WTC11 (cell line): ENCODE results near the gene GARIN1A. TPM values are rescaled to one million over a fixed set of nuclear protein-coding genes. Genes with fewer than 3 reads are reported as not detected.
"Not testable (repeated sequence)": the region's sequence is repeated elsewhere in the genome, so short reads cannot be mapped to it uniquely, and the experiment has no call there.

Source experiments
- ATAC-seq: fragments of 200-7000 bp; cut with Tn5 transposase; 2 replicates; pipeline ENCODE4 v1.10.0; 2021; ENCODE audit warnings: mild to moderate bottlenecking, moderate library complexity
- CTCF ChIA-PET: fragments of 300-600 bp; sonication (Branson Sonifier 250); formaldehyde crosslinking; loops from one replicate; lab custom pipeline; 2021; ENCODE audit warnings: antibody characterized with exemption; lab: Charles Lee
- POLR2A ChIA-PET: fragments of 350-600 bp; sonication (Branson Sonifier 250); formaldehyde crosslinking; loops from one replicate; lab custom pipeline; 2021; ENCODE audit warnings: antibody characterized with exemption; lab: Charles Lee
- DNase-seq: peaks from one replicate; pipeline ENCODE4 v3.0.0; 2021; ENCODE audit warnings: low spot score
- H3K27ac Mint-ChIP-seq: 2 replicates; pipeline ENCODE4 v1.8.0; 2021; ENCODE audit warnings: mixed read lengths
- H3K27me3 Mint-ChIP-seq: 2 replicates; pipeline ENCODE4 v1.8.0; 2021; ENCODE audit warnings: low read depth, mild to moderate bottlenecking, moderate library complexity, mixed read lengths
- H3K36me3 Mint-ChIP-seq: 2 replicates; pipeline ENCODE4 v1.8.0; 2021; ENCODE audit warnings: mixed read lengths
- H3K4me1 Mint-ChIP-seq: 2 replicates; pipeline ENCODE4 v1.8.0; 2022; ENCODE audit warnings: mixed read lengths
- H3K4me3 Mint-ChIP-seq: 2 replicates; pipeline ENCODE4 v1.8.0; 2021; ENCODE audit warnings: mild to moderate bottlenecking, moderate library complexity, mixed read lengths
- H3K9me3 Mint-ChIP-seq: 2 replicates; pipeline ENCODE4 v1.8.0; 2021; ENCODE audit warnings: mixed read lengths
- ESRRA ChIP-seq: sonication (generic); formaldehyde crosslinking; IDR thresholded peaks from 2 replicates; pipeline ENCODE4 v1.8.1; 2022; ENCODE audit warnings: mild to moderate bottlenecking, missing genetic modification reagents, borderline replicate concordance
- NFYB ChIP-seq: sonication (generic); formaldehyde crosslinking; conservative IDR thresholded peaks from 2 replicates; pipeline ENCODE4 v1.8.0; 2022; ENCODE audit warnings: low read depth, missing genetic modification reagents
- ZNF416 ChIP-seq: fragments of 250-450 bp; sonication (Bioruptor Pico); IDR thresholded peaks from 2 replicates; pipeline ENCODE4 v1.9.0; 2021; ENCODE audit warnings: mild to moderate bottlenecking, inconsistent platforms
- ZNF671 ChIP-seq: fragments of 250-450 bp; sonication (Bioruptor Pico); IDR thresholded peaks from 2 replicates; pipeline ENCODE4 v1.8.0; 2021; ENCODE audit warnings: mild to moderate bottlenecking
- total RNA-seq: library from RNA; stranded (reverse); gene quantifications from 3 replicates; pipeline ENCODE4 v1.2.3, GENCODE V29; 2021
- TF ChIP-seq, protein P1 (sequence below): sonication (generic); formaldehyde crosslinking; IDR thresholded peaks from 2 replicates; pipeline ENCODE4 v1.8.1; 2023; ENCODE audit warnings: mild to moderate bottlenecking, moderate library complexity, missing genetic modification reagents
- TF ChIP-seq, protein P2 (sequence below): sonication (generic); formaldehyde crosslinking; IDR thresholded peaks from 2 replicates; pipeline ENCODE4 v1.8.0; 2023; ENCODE audit warnings: mild to moderate bottlenecking, missing genetic modification reagents
- TF ChIP-seq, protein P3 (sequence below): sonication (generic); formaldehyde crosslinking; IDR thresholded peaks from 2 replicates; pipeline ENCODE4 v1.8.0; 2022; ENCODE audit warnings: missing genetic modification reagents
- TF ChIP-seq, protein P4 (sequence below): sonication (generic); formaldehyde crosslinking; IDR thresholded peaks from 2 replicates; pipeline ENCODE4 v1.8.1; 2022; ENCODE audit warnings: missing genetic modification reagents, borderline replicate concordance
- TF ChIP-seq, protein P5 (sequence below): sonication (generic); formaldehyde crosslinking; IDR thresholded peaks from 2 replicates; pipeline ENCODE4 v1.8.1; 2023; ENCODE audit warnings: mild to moderate bottlenecking, missing genetic modification reagents

The GARIN1A gene
- total RNA-seq, 1 experiment from 2014 or later = 0.15 TPM

DNA sequence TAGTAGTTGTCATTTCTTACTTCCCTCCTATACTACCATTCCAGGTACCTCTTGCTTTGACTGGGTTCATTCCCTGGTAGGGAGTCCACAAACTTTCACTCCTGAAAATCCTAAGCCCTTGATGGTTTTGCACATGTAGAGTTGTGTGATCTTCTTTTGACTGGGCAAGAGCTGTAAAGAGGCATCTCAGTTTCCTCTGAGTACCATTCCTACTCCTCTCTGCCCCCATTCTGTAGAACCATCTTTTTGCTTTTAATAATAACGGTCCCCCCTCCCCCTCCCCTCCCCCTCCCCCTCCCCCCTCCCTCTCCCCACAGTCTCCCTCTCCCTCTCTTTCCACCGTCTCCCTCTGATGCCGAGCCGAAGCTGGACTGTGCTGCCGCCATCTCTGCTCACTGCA, 16.4 kb downstream of the GARIN1A start (continued):
- TF ChIP-seq, protein P1, sequence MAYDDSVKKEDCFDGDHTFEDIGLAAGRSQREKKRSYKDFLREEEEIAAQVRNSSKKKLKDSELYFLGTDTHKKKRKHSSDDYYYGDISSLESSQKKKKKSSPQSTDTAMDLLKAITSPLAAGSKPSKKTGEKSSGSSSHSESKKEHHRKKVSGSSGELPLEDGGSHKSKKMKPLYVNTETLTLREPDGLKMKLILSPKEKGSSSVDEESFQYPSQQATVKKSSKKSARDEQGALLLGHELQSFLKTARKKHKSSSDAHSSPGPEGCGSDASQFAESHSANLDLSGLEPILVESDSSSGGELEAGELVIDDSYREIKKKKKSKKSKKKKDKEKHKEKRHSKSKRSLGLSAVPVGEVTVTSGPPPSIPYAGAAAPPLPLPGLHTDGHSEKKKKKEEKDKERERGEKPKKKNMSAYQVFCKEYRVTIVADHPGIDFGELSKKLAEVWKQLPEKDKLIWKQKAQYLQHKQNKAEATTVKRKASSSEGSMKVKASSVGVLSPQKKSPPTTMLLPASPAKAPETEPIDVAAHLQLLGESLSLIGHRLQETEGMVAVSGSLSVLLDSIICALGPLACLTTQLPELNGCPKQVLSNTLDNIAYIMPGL (CRISPR knock-in tag) = no peak

DNA sequence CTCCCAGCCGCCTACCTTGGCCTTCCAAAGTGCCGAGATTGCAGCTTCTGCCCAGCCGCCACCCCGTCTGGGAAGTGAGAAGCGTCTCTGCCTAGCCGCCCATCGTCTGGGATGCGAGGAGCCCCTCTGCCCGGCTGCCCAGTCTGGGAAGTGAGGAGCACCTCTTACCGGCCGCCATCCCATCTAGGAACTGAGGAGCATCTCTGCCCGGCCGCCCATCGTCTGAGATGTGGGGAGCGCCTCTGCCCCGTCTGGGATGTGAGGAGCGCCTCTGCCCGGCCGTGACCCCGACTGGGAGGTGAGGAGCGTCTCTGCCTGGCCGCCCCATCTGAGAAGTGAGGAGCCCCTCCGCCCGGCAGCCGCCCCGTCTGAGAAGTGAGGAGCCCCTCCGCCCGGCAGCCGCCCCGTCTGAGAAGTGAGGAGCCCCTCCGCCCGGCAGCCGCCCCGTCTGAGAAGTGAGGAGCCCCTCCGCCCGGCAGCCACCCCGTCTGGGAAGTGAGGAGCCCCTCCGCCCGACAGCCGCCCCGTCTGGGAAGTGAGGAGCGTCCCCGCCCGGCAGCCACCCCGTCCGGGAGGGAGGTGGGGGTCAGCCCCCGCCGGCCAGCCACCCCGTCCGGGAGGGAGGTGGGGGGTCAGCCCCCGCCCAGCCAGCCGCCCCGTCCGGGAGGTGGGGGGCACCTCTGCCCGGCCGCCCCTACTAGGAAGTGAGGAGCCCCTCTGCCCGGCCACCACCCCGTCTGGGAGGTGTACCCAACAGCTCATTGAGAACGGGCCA, 17.3 kb downstream of the GARIN1A start:
- H3K36me3 Mint-ChIP-seq, ATAC-seq: not testable (repeated sequence)

DNA sequence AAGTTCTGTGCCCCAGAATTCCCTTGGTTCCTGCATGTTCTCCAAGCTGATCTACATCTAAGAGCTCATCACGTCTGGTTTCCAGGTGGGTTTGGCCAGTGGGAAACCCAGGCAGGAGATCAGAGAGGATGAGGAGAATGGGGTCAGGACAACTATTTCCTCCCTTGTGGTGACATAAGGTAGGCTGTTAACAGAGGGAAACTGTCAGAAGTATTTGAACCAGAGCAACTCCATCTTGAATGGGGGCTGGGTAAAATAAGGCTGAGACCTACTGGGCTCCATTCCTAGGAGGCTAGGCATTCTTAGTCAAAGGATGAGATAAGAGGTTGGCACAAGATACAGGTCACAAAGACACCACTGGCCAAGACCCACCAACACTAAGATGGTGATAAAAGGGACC, 19.1 kb downstream of the GARIN1A start:
- Mint-ChIP-seq H3K4me3 (no peak overlapping the region), H3K27ac (no peak overlapping the region), H3K4me1 (peaks cover 8% of the 10 kb centered on the region; the same call in 1 of the 2 replicates), H3K36me3 (peaks cover 2% of the 10 kb centered on the region; the same call in 1 of the 2 replicates), H3K9me3 (peaks cover 15% of the 10 kb centered on the region), H3K27me3 (peaks cover 11% of the 10 kb centered on the region)
- TF ChIP-seq, protein P2, sequence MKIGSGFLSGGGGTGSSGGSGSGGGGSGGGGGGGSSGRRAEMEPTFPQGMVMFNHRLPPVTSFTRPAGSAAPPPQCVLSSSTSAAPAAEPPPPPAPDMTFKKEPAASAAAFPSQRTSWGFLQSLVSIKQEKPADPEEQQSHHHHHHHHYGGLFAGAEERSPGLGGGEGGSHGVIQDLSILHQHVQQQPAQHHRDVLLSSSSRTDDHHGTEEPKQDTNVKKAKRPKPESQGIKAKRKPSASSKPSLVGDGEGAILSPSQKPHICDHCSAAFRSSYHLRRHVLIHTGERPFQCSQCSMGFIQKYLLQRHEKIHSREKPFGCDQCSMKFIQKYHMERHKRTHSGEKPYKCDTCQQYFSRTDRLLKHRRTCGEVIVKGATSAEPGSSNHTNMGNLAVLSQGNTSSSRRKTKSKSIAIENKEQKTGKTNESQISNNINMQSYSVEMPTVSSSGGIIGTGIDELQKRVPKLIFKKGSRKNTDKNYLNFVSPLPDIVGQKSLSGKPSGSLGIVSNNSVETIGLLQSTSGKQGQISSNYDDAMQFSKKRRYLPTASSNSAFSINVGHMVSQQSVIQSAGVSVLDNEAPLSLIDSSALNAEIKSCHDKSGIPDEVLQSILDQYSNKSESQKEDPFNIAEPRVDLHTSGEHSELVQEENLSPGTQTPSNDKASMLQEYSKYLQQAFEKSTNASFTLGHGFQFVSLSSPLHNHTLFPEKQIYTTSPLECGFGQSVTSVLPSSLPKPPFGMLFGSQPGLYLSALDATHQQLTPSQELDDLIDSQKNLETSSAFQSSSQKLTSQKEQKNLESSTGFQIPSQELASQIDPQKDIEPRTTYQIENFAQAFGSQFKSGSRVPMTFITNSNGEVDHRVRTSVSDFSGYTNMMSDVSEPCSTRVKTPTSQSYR (CRISPR knock-in tag) = no peak
- TF ChIP-seq, protein P3, sequence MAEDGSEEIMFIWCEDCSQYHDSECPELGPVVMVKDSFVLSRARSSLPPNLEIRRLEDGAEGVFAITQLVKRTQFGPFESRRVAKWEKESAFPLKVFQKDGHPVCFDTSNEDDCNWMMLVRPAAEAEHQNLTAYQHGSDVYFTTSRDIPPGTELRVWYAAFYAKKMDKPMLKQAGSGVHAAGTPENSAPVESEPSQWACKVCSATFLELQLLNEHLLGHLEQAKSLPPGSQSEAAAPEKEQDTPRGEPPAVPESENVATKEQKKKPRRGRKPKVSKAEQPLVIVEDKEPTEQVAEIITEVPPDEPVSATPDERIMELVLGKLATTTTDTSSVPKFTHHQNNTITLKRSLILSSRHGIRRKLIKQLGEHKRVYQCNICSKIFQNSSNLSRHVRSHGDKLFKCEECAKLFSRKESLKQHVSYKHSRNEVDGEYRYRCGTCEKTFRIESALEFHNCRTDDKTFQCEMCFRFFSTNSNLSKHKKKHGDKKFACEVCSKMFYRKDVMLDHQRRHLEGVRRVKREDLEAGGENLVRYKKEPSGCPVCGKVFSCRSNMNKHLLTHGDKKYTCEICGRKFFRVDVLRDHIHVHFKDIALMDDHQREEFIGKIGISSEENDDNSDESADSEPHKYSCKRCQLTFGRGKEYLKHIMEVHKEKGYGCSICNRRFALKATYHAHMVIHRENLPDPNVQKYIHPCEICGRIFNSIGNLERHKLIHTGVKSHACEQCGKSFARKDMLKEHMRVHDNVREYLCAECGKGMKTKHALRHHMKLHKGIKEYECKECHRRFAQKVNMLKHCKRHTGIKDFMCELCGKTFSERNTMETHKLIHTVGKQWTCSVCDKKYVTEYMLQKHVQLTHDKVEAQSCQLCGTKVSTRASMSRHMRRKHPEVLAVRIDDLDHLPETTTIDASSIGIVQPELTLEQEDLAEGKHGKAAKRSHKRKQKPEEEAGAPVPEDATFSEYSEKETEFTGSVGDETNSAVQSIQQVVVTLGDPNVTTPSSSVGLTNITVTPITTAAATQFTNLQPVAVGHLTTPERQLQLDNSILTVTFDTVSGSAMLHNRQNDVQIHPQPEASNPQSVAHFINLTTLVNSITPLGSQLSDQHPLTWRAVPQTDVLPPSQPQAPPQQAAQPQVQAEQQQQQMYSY = no peak
- CTCF ChIA-PET = no interaction called here
- DNase-seq (no peak), ATAC-seq (no peak)
- POLR2A ChIA-PET = no interaction called here

More for the DNA sequence above, 17.3 kb downstream of the GARIN1A start:
- H3K27ac Mint-ChIP-seq, H3K4me3 Mint-ChIP-seq, H3K4me1 Mint-ChIP-seq, DNase-seq, POLR2A ChIA-PET, H3K27me3 Mint-ChIP-seq, CTCF ChIA-PET: not testable (repeated sequence)
- H3K9me3 Mint-ChIP-seq = peaks cover 15% of the 10 kb centered on the region

DNA sequence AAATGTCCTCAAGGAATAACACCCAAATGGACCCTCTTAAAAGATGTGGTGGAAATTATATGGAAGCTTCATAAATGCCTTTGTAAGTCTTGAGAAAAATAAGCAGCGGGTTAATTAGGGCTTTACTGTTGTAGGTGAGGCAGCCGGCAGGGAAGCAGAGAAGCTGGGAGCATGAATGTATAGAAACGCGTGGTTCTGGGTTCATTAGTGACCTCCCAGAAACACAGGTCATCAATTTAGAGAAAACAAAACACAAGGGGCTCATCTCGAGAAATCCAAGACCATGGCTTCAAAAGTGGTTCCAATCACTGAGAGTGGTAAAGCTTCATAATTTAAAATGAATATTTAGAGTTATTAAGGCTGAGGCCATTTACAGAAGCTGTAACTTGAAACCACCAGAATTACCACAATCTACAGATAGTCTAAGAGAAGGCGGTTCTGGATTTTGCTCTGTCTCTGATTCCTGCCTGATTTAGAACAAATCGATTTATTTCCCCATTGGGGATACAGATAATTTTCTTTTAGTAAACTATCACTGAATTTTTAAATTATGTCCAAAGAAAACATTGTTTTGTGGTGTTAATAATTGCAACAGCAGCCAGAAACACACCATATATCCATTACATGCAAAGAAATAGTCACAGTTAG, 20.7 kb downstream of the GARIN1A start:
- CTCF ChIA-PET = no interaction called here
- POLR2A ChIA-PET = no interaction called here
- TF ChIP-seq, protein P4, sequence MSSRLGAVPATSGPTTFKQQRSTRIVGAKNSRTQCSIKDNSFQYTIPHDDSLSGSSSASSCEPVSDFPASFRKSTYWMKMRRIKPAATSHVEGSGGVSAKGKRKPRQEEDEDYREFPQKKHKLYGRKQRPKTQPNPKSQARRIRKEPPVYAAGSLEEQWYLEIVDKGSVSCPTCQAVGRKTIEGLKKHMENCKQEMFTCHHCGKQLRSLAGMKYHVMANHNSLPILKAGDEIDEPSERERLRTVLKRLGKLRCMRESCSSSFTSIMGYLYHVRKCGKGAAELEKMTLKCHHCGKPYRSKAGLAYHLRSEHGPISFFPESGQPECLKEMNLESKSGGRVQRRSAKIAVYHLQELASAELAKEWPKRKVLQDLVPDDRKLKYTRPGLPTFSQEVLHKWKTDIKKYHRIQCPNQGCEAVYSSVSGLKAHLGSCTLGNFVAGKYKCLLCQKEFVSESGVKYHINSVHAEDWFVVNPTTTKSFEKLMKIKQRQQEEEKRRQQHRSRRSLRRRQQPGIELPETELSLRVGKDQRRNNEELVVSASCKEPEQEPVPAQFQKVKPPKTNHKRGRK = no peak
- TF ChIP-seq ZNF671 (CRISPR knock-in tag) = no peak
- TF ChIP-seq ESRRA (CRISPR knock-in tag) = no peak
- TF ChIP-seq, protein P5, sequence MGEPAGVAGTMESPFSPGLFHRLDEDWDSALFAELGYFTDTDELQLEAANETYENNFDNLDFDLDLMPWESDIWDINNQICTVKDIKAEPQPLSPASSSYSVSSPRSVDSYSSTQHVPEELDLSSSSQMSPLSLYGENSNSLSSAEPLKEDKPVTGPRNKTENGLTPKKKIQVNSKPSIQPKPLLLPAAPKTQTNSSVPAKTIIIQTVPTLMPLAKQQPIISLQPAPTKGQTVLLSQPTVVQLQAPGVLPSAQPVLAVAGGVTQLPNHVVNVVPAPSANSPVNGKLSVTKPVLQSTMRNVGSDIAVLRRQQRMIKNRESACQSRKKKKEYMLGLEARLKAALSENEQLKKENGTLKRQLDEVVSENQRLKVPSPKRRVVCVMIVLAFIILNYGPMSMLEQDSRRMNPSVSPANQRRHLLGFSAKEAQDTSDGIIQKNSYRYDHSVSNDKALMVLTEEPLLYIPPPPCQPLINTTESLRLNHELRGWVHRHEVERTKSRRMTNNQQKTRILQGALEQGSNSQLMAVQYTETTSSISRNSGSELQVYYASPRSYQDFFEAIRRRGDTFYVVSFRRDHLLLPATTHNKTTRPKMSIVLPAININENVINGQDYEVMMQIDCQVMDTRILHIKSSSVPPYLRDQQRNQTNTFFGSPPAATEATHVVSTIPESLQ (CRISPR knock-in tag) = no peak
- TF ChIP-seq, protein P3 = no peak
- no peak for TF ChIP-seq NFYB
- TF ChIP-seq ZNF416 = no peak

More for the DNA sequence above, 20.7 kb downstream of the GARIN1A start:
- H3K27ac Mint-ChIP-seq = no peak overlapping the region
- H3K9me3 Mint-ChIP-seq = peaks cover 7% of the 10 kb centered on the region
- peaks cover 25% of the 10 kb centered on the region for H3K27me3 Mint-ChIP-seq
- peaks cover 2% of the 10 kb centered on the region; the same call in 1 of the 2 replicates for H3K36me3 Mint-ChIP-seq
- H3K4me1 Mint-ChIP-seq = peaks cover 12% of the 10 kb centered on the region
- H3K4me3 Mint-ChIP-seq = no peak overlapping the region
- DNase-seq (no peak), ATAC-seq (no peak)
